ENCODE results near the gene TCP10L.
"Not testable (repeated sequence)": the region's sequence is repeated elsewhere in the genome, so short reads cannot be mapped to it uniquely, and the experiment has no call there.

The TCP10L gene

DNA sequence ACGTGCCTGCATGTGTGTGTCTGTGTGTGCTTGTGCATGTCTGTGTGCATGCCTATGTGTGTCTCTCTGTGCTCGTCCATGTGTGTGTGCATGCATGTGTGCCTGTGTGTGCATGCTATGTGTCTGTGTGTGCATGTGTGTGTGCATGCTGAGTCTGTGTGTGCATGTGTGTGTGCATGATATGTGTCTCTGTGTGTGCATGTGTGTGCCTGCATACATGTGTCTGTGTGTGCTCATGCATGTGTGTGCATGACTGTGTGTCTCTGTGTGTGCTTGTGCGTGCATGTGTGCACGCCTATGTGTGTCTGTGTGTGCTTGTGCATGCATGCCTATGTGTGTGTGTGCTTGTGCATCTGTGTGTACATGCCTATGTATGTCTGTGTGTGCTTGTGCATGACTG, 52.3 kb downstream of the TCP10L start:
- TF ChIP-seq, protein P1, sequence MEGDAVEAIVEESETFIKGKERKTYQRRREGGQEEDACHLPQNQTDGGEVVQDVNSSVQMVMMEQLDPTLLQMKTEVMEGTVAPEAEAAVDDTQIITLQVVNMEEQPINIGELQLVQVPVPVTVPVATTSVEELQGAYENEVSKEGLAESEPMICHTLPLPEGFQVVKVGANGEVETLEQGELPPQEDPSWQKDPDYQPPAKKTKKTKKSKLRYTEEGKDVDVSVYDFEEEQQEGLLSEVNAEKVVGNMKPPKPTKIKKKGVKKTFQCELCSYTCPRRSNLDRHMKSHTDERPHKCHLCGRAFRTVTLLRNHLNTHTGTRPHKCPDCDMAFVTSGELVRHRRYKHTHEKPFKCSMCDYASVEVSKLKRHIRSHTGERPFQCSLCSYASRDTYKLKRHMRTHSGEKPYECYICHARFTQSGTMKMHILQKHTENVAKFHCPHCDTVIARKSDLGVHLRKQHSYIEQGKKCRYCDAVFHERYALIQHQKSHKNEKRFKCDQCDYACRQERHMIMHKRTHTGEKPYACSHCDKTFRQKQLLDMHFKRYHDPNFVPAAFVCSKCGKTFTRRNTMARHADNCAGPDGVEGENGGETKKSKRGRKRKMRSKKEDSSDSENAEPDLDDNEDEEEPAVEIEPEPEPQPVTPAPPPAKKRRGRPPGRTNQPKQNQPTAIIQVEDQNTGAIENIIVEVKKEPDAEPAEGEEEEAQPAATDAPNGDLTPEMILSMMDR (IDR thresholded peaks at IDR 0.05; ENCODE audit: borderline replicate concordance, insufficient read depth, low read depth, low read length), result no peak
- H3K4me3 ChIP-seq (ENCODE audit: low read depth, low read length), result no peak overlapping the region

DNA sequence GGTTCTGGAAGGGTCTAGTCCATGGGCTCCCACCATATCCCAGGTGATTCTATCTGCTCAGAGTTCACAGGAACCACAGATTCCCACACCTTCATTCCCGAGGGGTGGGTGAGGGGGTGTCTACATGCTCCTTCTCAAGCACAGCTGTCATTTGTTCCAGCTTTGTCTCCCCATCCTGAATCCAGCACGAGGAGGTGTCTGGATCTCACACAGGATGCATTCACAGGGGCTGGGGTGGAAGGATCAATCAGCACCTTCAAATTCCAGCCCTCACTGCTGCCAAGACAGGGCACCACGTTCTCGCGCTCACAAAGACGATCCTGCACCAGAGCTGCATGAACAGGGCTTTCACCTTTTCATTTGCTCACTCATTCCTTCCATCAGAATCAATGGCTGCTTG, 52.7 kb downstream of the TCP10L start:
- H3K4me3 ChIP-seq (ENCODE audit: low read depth, low read length), result no peak overlapping the region
- TF ChIP-seq, protein P1 (IDR thresholded peaks at IDR 0.05; ENCODE audit: borderline replicate concordance, insufficient read depth, low read depth, low read length), result no peak

DNA sequence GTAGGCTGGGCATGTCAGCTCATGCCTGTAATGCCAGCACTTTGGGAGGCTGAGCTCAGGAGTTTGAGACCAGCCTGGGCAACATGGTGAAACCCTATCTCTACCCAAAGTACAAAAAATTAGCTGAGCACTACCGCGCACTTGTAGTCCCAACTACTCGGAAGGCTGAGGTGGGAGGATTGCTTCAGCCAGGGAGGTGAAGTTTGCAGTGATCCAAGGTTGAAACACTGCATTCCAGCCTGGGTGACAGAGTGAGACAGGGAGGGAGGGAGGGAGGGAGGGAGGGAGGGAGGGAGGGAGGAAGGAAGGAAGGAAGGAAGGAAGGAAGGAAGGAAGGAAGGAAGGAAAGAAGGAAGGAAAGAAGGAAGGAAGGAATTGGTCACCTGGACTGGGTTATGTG, 53.8 kb downstream of the TCP10L start:
- not testable (repeated sequence) for H3K4me3 ChIP-seq (ENCODE audit: low read depth, low read length)

DNA sequence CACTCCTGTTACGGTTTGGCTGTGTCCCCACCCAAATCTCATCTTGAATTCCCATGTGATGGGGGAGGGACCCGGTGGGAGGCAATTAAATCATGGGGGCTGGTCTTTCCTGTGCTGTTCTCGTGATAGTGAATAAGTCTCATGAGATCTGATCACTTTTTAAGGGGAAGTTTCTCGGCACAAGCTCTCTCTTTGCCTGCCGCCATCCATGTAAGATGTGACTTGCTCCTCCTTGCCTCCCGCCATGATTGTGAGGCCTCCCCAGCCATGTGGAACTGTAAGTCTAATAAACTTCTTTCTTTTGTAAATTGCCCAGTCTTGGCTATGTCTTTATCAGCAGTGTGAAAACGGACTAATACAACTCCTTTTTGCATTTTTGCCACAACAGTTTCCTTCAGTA, 54.5 kb downstream of the TCP10L start:
- H3K4me3 ChIP-seq (ENCODE audit: low read depth, low read length), result not testable (repeated sequence)

DNA sequence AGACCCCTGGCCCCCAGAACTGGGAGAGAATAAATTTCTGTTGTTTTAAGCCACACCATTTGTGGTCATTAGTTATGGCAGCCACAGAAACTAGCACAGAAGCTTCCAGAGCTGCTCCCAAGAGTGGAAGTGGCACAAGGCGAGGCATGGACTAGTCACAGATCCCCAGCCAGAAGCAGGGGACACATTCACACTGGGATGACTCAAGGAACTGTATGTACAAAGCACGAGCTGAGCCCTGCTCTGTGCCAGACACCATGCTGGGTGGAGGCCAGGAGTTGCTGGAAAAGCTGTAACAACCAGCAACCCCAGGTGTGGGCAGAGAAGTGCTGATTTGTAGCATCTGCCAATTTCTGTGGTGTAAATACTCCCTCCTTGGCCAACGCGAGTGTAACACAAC, 55.6 kb downstream of the TCP10L start:
- TF ChIP-seq, protein P1 (IDR thresholded peaks at IDR 0.05; ENCODE audit: borderline replicate concordance, insufficient read depth, low read depth, low read length), result no peak
- no peak overlapping the region for H3K4me3 ChIP-seq (ENCODE audit: low read depth, low read length)

DNA sequence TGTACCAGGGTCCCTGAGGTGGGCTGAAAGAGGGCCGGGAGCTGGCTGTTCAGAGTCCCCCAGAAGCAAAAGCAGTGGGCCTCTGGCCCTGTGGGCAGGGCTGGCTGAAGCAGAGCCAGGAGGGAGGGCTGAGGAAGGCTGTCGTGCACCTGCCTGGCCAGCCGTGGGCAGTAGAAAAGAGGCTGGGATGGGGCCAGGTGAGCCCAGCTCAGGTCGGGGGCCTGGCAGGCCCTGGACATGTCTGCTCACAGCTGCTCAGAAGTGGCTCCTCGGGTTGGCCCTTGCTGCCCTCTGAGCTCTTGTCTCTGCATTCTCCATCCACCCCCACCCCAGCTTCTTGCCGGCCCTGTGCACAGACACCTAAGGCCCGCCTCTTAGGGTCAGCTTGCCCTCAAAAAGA, 60.0 kb downstream of the TCP10L start:
- TF ChIP-seq, protein P1 (IDR thresholded peaks at IDR 0.05; ENCODE audit: borderline replicate concordance, insufficient read depth, low read depth, low read length), result no peak
- H3K4me3 ChIP-seq (ENCODE audit: low read depth, low read length), result no peak overlapping the region

DNA sequence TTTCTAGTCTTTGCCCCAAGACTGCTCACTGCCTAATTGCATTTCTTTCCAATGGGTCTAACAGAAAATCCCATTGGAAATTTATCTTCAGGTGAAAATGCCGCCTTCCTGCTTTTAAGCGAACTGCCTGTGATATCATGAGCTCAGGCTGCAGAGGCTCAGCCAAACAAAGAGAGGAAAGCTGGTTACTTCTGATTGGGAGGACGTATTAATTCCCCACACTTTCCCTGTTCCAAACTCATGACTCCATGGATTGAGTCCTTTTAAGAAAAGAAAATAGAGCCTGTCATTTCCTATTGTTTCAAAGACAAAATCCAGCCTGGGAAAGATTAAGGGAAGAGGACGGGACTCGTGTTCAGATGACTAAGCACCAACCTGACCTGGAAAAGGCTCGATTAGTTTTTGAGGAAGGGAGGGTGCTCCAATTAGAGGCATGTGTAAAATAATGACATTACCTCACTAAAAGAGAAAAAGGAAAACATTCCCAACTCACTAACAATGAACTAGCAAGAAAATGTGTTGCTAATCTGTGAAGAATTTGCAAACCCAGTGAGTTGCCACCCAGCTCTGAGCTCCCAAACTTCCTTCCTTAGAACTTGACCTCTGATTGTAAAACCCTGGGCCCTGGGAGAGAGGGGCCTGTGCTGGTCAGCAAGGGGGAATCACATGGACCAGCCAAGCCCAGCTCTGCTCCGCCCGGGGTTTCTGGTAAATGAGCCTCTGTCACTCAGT, 61.2 kb downstream of the TCP10L start:
- TF ChIP-seq, protein P1 (IDR thresholded peaks at IDR 0.05; ENCODE audit: borderline replicate concordance, insufficient read depth, low read depth, low read length), result no peak
- H3K4me3 ChIP-seq (ENCODE audit: low read depth, low read length), result no peak overlapping the region
